Activated CD4-positive, alpha-beta memory T cell treated with anti-CD3 and anti-CD28 coated beads for 36 hours (primary cell): ENCODE data around the gene FYN. TPM values are rescaled to one million over a fixed set of nuclear protein-coding genes. Genes with fewer than 3 reads are reported as not detected.

Experiments
- CTCF ChIA-PET: fragments of 350-600 bp; sonication (Branson Sonifier 250); formaldehyde crosslinking; loops from one replicate; lab custom pipeline; 2021; ENCODE audit warnings: antibody characterized with exemption, inconsistent platforms; lab: Charles Lee
- POLR2A ChIA-PET: fragments of 350-600 bp; sonication (Branson Sonifier 250); formaldehyde crosslinking; loops from one replicate; lab custom pipeline; 2021; ENCODE audit warnings: antibody characterized with exemption; lab: Charles Lee
- DNase-seq: peaks from one replicate; pipeline ENCODE4 v3.0.0-alpha.2; 2020
- H3K27ac Mint-ChIP-seq: one replicate; pipeline ENCODE4 v1.8.0; 2021; ENCODE audit warnings: mixed read lengths
- H3K27me3 Mint-ChIP-seq: one replicate; pipeline ENCODE4 v1.8.0; 2021; ENCODE audit warnings: mixed read lengths
- H3K36me3 Mint-ChIP-seq: one replicate; pipeline ENCODE4 v1.8.0; 2021; ENCODE audit warnings: mixed read lengths
- H3K4me1 Mint-ChIP-seq: one replicate; pipeline ENCODE4 v1.8.0; 2021; ENCODE audit warnings: low read depth, mixed read lengths
- H3K4me3 Mint-ChIP-seq: one replicate; pipeline ENCODE4 v1.8.0; 2021; ENCODE audit warnings: mild to moderate bottlenecking, mixed read lengths
- H3K9me3 Mint-ChIP-seq: one replicate; pipeline ENCODE4 v1.8.0; 2021; ENCODE audit warnings: mixed read lengths
- intact Hi-C: fragments of 100-400 bp; cut with micrococcal nuclease; formaldehyde crosslinking; loops from one replicate; pipeline ENCODE4 v1.15.1; 2023
- total RNA-seq, 2 experiments: library from RNA; stranded (reverse); gene quantifications; one replicate each; pipeline ENCODE4 v1.2.3, GENCODE V29; 2021

Gene FYN
- total RNA-seq, 2 experiments from 2014 or later: 353 to 365 TPM

GRCh38 chr6:111734068-111735061 lies 138.9 kb downstream of the FYN start:
- ChIA-PET POLR2A (interaction anchor here (1.0 to 2.1 kb wide), 2 partner anchors 13 to 25 kb away, joined by 3 to 10 read pairs; no protein-coding TSS in a partner anchor), CTCF (interaction anchor here (1.1 to 4.3 kb wide), 3 partner anchors 8 to 139 kb away, joined by 3 to 19 read pairs (median 11); partner anchors contain the start of gene FYN)
- intact Hi-C loops: no loop called here
- Mint-ChIP-seq H3K27ac (peak overlapping the region; percentile 60), H3K4me1 (peaks cover 88% of the 10 kb centered on the region), H3K4me3 (no peak overlapping the region), H3K27me3 (no peaks in the 10 kb centered on the region), H3K9me3 (peaks cover 12% of the 10 kb centered on the region), H3K36me3 (peaks cover 66% of the 10 kb centered on the region)
- no peak for DNase-seq

- no peaks in the 10 kb centered on the region for H3K27me3 Mint-ChIP-seq
- H3K36me3 Mint-ChIP-seq: peaks cover 62% of the 10 kb centered on the region
- DNase-seq: no peak
- H3K9me3 Mint-ChIP-seq: peaks cover 12% of the 10 kb centered on the region
- H3K4me3 Mint-ChIP-seq: no peak overlapping the region
- H3K27ac Mint-ChIP-seq: peak overlapping the region; percentile 61
- intact Hi-C loops: no loop called here
- H3K4me1 Mint-ChIP-seq: peaks cover 79% of the 10 kb centered on the region
- CTCF ChIA-PET: interaction anchor here (1.0 kb wide), 1 partner anchor 9 kb away, joined by 3 read pairs; no protein-coding TSS in a partner anchor
- POLR2A ChIA-PET: no interaction called here
Measured at GRCh38 chr6:111732390-111732789, 140.9 kb downstream of the FYN start.

GRCh38 chr6:111731456-111732195 lies 141.6 kb downstream of the FYN start:
- Mint-ChIP-seq H3K9me3 (peaks cover 12% of the 10 kb centered on the region), H3K27ac (peak overlapping the region; percentile 65), H3K27me3 (no peaks in the 10 kb centered on the region), H3K4me3 (no peak overlapping the region), H3K36me3 (peaks cover 69% of the 10 kb centered on the region), H3K4me1 (peaks cover 79% of the 10 kb centered on the region)
- CTCF ChIA-PET: interaction anchor here (0.6 kb wide), 1 partner anchor 12 kb away, joined by 3 read pairs; no protein-coding TSS in a partner anchor
- POLR2A ChIA-PET: no interaction called here
- intact Hi-C loops: no loop called here
- DNase-seq: peak; percentile 36

GRCh38 chr6:111730864-111731263 lies 142.4 kb downstream of the FYN start:
- Mint-ChIP-seq H3K4me3 (no peak overlapping the region), H3K27ac (peak overlapping the region; percentile 65), H3K4me1 (peaks cover 79% of the 10 kb centered on the region), H3K9me3 (peaks cover 12% of the 10 kb centered on the region), H3K27me3 (no peaks in the 10 kb centered on the region), H3K36me3 (peaks cover 70% of the 10 kb centered on the region)
- POLR2A ChIA-PET: interaction anchor here (0.8 kb wide), 1 partner anchor 18 kb away, joined by 5 read pairs; no protein-coding TSS in a partner anchor
- DNase-seq: no peak
- CTCF ChIA-PET: no interaction called here
- intact Hi-C loops: no loop called here

GRCh38 chr6:111727802-111728201 lies 145.4 kb downstream of the FYN start:
- no peaks in the 10 kb centered on the region for H3K27me3 Mint-ChIP-seq
- POLR2A ChIA-PET: no interaction called here
- intact Hi-C loops: loop anchor here (10.0 kb wide), 1 partner anchor 437 kb away; no protein-coding TSS in a partner anchor
- CTCF ChIA-PET: interaction anchor here (3.0 kb wide), 1 partner anchor 8 kb away, joined by 19 read pairs; no protein-coding TSS in a partner anchor
- no peak overlapping the region for H3K27ac Mint-ChIP-seq
- no peak overlapping the region for H3K4me3 Mint-ChIP-seq
- no peak for DNase-seq
- H3K9me3 Mint-ChIP-seq: peaks cover 6% of the 10 kb centered on the region
- H3K36me3 Mint-ChIP-seq: peaks cover 50% of the 10 kb centered on the region
- peaks cover 85% of the 10 kb centered on the region for H3K4me1 Mint-ChIP-seq

GRCh38 chr6:111727041-111727440 lies 146.2 kb downstream of the FYN start:
- Mint-ChIP-seq H3K36me3 (peaks cover 50% of the 10 kb centered on the region), H3K27ac (peak overlapping the region; percentile 5), H3K4me1 (peaks cover 85% of the 10 kb centered on the region), H3K9me3 (no peaks in the 10 kb centered on the region), H3K27me3 (no peaks in the 10 kb centered on the region), H3K4me3 (no peak overlapping the region)
- no peak for DNase-seq
- ChIA-PET POLR2A (no interaction called here), CTCF (interaction anchor here (1.0 to 3.0 kb wide), 3 partner anchors 9 to 34 kb away, joined by 4 to 19 read pairs (median 6); no protein-coding TSS in a partner anchor)
- intact Hi-C loops: loop anchor here (10.0 kb wide), 1 partner anchor 438 kb away; no protein-coding TSS in a partner anchor

- ChIA-PET POLR2A (no interaction called here), CTCF (interaction anchor here (0.6 to 3.0 kb wide), 4 partner anchors 10 to 319 kb away, joined by 3 to 19 read pairs (median 3); no protein-coding TSS in a partner anchor)
- no peak overlapping the region for H3K4me3 Mint-ChIP-seq
- no peaks in the 10 kb centered on the region for H3K27me3 Mint-ChIP-seq
- H3K36me3 Mint-ChIP-seq: peaks cover 51% of the 10 kb centered on the region
- no peak for DNase-seq
- intact Hi-C loops: loop anchor here (10.0 kb wide), 1 partner anchor 439 kb away; no protein-coding TSS in a partner anchor
- peak overlapping the region; percentile 70 for H3K27ac Mint-ChIP-seq
- peaks cover 85% of the 10 kb centered on the region for H3K4me1 Mint-ChIP-seq
- no peaks in the 10 kb centered on the region for H3K9me3 Mint-ChIP-seq
Measured at GRCh38 chr6:111725446-111726112, 147.7 kb downstream of the FYN start.

GRCh38 chr6:111724505-111724904 lies 148.7 kb downstream of the FYN start:
- peaks cover 49% of the 10 kb centered on the region for H3K36me3 Mint-ChIP-seq
- ChIA-PET POLR2A (no interaction called here), CTCF (interaction anchor here (1.2 to 3.0 kb wide), 4 partner anchors 11 to 321 kb away, joined by 3 to 11 read pairs (median 4); no protein-coding TSS in a partner anchor)
- H3K4me1 Mint-ChIP-seq: peaks cover 85% of the 10 kb centered on the region
- no peaks in the 10 kb centered on the region for H3K27me3 Mint-ChIP-seq
- H3K9me3 Mint-ChIP-seq: no peaks in the 10 kb centered on the region
- intact Hi-C loops: loop anchor here (10.0 kb wide), 1 partner anchor 440 kb away; no protein-coding TSS in a partner anchor
- H3K27ac Mint-ChIP-seq: peak overlapping the region; percentile 79
- H3K4me3 Mint-ChIP-seq: peak overlapping the region; percentile 33
- DNase-seq: no peak

- Mint-ChIP-seq H3K4me3 (no peak overlapping the region), H3K9me3 (no peaks in the 10 kb centered on the region), H3K4me1 (peaks cover 88% of the 10 kb centered on the region), H3K36me3 (peaks cover 52% of the 10 kb centered on the region), H3K27ac (peak overlapping the region; percentile 79), H3K27me3 (no peaks in the 10 kb centered on the region)
- no peak for DNase-seq
- ChIA-PET CTCF (interaction anchor here (1.9 to 3.0 kb wide), 3 partner anchors 12 to 53 kb away, joined by 4 to 11 read pairs (median 5); no protein-coding TSS in a partner anchor), POLR2A (no interaction called here)
- intact Hi-C loops: loop anchor here (10.0 kb wide), 1 partner anchor 441 kb away; no protein-coding TSS in a partner anchor
Measured at GRCh38 chr6:111724039-111724438, 149.2 kb downstream of the FYN start.

GRCh38 chr6:111723412-111723970 lies 149.8 kb downstream of the FYN start:
- peaks cover 56% of the 10 kb centered on the region for H3K36me3 Mint-ChIP-seq
- intact Hi-C loops: loop anchor here (10.0 kb wide), 1 partner anchor 441 kb away; no protein-coding TSS in a partner anchor
- H3K4me3 Mint-ChIP-seq: no peak overlapping the region
- CTCF ChIA-PET: interaction anchor here (1.0 to 3.0 kb wide), 8 partner anchors 9 to 106 kb away, joined by 3 to 11 read pairs (median 4); no protein-coding TSS in a partner anchor
- no peaks in the 10 kb centered on the region for H3K9me3 Mint-ChIP-seq
- H3K4me1 Mint-ChIP-seq: peaks cover 92% of the 10 kb centered on the region
- no peak for DNase-seq
- POLR2A ChIA-PET: no interaction called here
- peak overlapping the region; percentile 50 for H3K27ac Mint-ChIP-seq
- H3K27me3 Mint-ChIP-seq: no peaks in the 10 kb centered on the region
